ENCODE data around the gene RPE.

The RPE gene

GRCh38 chr2:210002158-210003157 lies at the start of gene RPE:
Gene RPE (plus strand): TSS chr2:210002638. CDS start chr2:210002662, 24 bp downstream.
- peak; percentile 62 to 95 (median 92) for DNase-seq

GRCh38 chr2:209956271-209956670 lies 46.2 kb upstream of the RPE start:
- DNase-seq, result no peak

- DNase-seq, result no peak
These were observed 44.4 kb upstream of the RPE start for GRCh38 chr2:209958016-209958415.

- no peak for DNase-seq
These were observed 42.4 kb upstream of the RPE start for GRCh38 chr2:209960045-209960444.

- DNase-seq, result peak in 2 of 14 donors; percentile 6 to 30
These were observed 41.5 kb upstream of the RPE start for GRCh38 chr2:209960676-209961630.

GRCh38 chr2:209965723-209966122 lies 36.7 kb upstream of the RPE start:
- DNase-seq, result no peak

GRCh38 chr2:209969692-209970091 lies 32.7 kb upstream of the RPE start:
- no peak for DNase-seq

GRCh38 chr2:209970271-209970670 lies 32.2 kb upstream of the RPE start:
- DNase-seq, result no peak

- no peak for DNase-seq
These were observed 31.7 kb upstream of the RPE start for GRCh38 chr2:209970711-209971110.

GRCh38 chr2:209973328-209973727 lies 29.1 kb upstream of the RPE start:
- no peak for DNase-seq

GRCh38 chr2:209974576-209974975 lies 27.9 kb upstream of the RPE start:
- no peak for DNase-seq

- no peak for DNase-seq
These were observed 25.6 kb upstream of the RPE start for GRCh38 chr2:209976698-209977385.

GRCh38 chr2:209977386-209978239 lies 24.8 kb upstream of the RPE start:
- peak in 1 of 14 donors; percentile 3 for DNase-seq

GRCh38 chr2:209984291-209984690 lies 18.1 kb upstream of the RPE start:
- DNase-seq, result no peak

GRCh38 chr2:209985874-209986273 lies 16.6 kb upstream of the RPE start:
- no peak for DNase-seq

- no peak for DNase-seq
These were observed 16.0 kb upstream of the RPE start for GRCh38 chr2:209986415-209986814.

GRCh38 chr2:209988010-209988409 lies 14.4 kb upstream of the RPE start:
- DNase-seq, result no peak

GRCh38 chr2:209990838-209991237 lies 11.6 kb upstream of the RPE start:
- no peak for DNase-seq

GRCh38 chr2:209993968-209994367 lies 8.5 kb upstream of the RPE start:
- no peak for DNase-seq

- DNase-seq, result no peak
These were observed 3.8 kb upstream of the RPE start for GRCh38 chr2:209998596-209998995.
